HEK293 (cell line): Measurements from ENCODE around the gene QPCTL.

Experiments
- KLF16 ChIP-seq: fragments of 450-650 bp; formaldehyde crosslinking; IDR thresholded peaks from 2 replicates; pipeline ENCODE4 v1.5.1; 2017; ENCODE audit warnings: missing biosample characterization, missing genetic modification characterization
- KLF8 ChIP-seq: fragments of 450-650 bp; formaldehyde crosslinking; IDR thresholded peaks from 2 replicates; pipeline ENCODE4 v1.5.1; 2016; ENCODE audit warnings: missing biosample characterization, missing genetic modification characterization
- MZF1 ChIP-seq: fragments of 450-650 bp; formaldehyde crosslinking; IDR thresholded peaks from 2 replicates; pipeline ENCODE4 v1.5.1; 2017; ENCODE audit warnings: missing biosample characterization, missing genetic modification characterization, borderline replicate concordance
- SCRT1 ChIP-seq: fragments of 450-650 bp; formaldehyde crosslinking; IDR thresholded peaks from 2 replicates; pipeline ENCODE4 v1.5.1; 2016; ENCODE audit warnings: missing biosample characterization, missing genetic modification characterization, borderline replicate concordance
- YY2 ChIP-seq: fragments of 450-650 bp; formaldehyde crosslinking; IDR thresholded peaks from 2 replicates; pipeline ENCODE4 v1.5.1; 2016; ENCODE audit warnings: missing biosample characterization, missing genetic modification characterization
- ZBTB1 ChIP-seq: fragments of 450-650 bp; formaldehyde crosslinking; IDR thresholded peaks from 2 replicates; pipeline ENCODE4 v1.5.1; 2016; ENCODE audit warnings: missing biosample characterization, missing genetic modification characterization
- ZBTB20 ChIP-seq: fragments of 450-650 bp; formaldehyde crosslinking; IDR thresholded peaks from 2 replicates; pipeline ENCODE4 v1.5.1; 2016; ENCODE audit warnings: missing biosample characterization, missing genetic modification characterization
- ZFP69B ChIP-seq: fragments of 450-650 bp; formaldehyde crosslinking; IDR thresholded peaks from 2 replicates; pipeline ENCODE4 v1.5.1; 2016; ENCODE audit warnings: missing biosample characterization, missing genetic modification characterization
- ZNF2 ChIP-seq: fragments of 450-650 bp; formaldehyde crosslinking; IDR thresholded peaks from 2 replicates; pipeline ENCODE4 v1.5.1; 2016; ENCODE audit warnings: missing biosample characterization, missing genetic modification characterization
- ZNF239 ChIP-seq: fragments of 450-650 bp; formaldehyde crosslinking; IDR thresholded peaks from 2 replicates; pipeline ENCODE4 v1.5.1; 2016; ENCODE audit warnings: missing biosample characterization, missing genetic modification characterization
- ZNF311 ChIP-seq: fragments of 450-650 bp; formaldehyde crosslinking; IDR thresholded peaks from 2 replicates; pipeline ENCODE4 v1.5.1; 2017; ENCODE audit warnings: missing biosample characterization, missing genetic modification characterization, borderline replicate concordance
- ZNF404 ChIP-seq: fragments of 450-650 bp; formaldehyde crosslinking; IDR thresholded peaks from 2 replicates; pipeline ENCODE4 v1.5.1; 2017; ENCODE audit warnings: missing biosample characterization, missing genetic modification characterization
- ZNF433 ChIP-seq: fragments of 450-650 bp; formaldehyde crosslinking; IDR thresholded peaks from 2 replicates; pipeline ENCODE4 v1.5.1; 2016; ENCODE audit warnings: missing biosample characterization, missing genetic modification characterization, low read depth
- ZNF510 ChIP-seq: fragments of 450-650 bp; formaldehyde crosslinking; IDR thresholded peaks from 2 replicates; pipeline ENCODE4 v1.5.1; 2018; ENCODE audit warnings: mild to moderate bottlenecking, missing genetic modification characterization, missing biosample characterization; ENCODE audit not compliant: insufficient replicate concordance
- ZNF555 ChIP-seq: fragments of 450-650 bp; formaldehyde crosslinking; conservative IDR thresholded peaks from 2 replicates; pipeline ENCODE4 v1.5.1; 2017; ENCODE audit warnings: missing biosample characterization, mild to moderate bottlenecking, missing genetic modification characterization, inconsistent platforms
- ZSCAN16 ChIP-seq: fragments of 450-650 bp; formaldehyde crosslinking; IDR thresholded peaks from 2 replicates; pipeline ENCODE4 v1.5.1; 2016; ENCODE audit warnings: missing biosample characterization, missing genetic modification characterization
- TF ChIP-seq, protein P1 (sequence below): fragments of 450-650 bp; formaldehyde crosslinking; IDR thresholded peaks from 2 replicates; pipeline ENCODE4 v1.5.1; 2017; ENCODE audit warnings: missing biosample characterization, missing genetic modification characterization
- TF ChIP-seq, protein P2 (sequence below): fragments of 450-650 bp; formaldehyde crosslinking; IDR thresholded peaks from 2 replicates; pipeline ENCODE4 v1.5.1; 2016; ENCODE audit warnings: missing biosample characterization, missing genetic modification characterization
- TF ChIP-seq, protein P3 (sequence below): fragments of 450-650 bp; formaldehyde crosslinking; IDR thresholded peaks from 2 replicates; pipeline ENCODE4 v1.5.1; 2017; ENCODE audit warnings: missing biosample characterization, mild to moderate bottlenecking, missing genetic modification characterization, moderate library complexity
- TF ChIP-seq, protein P4 (sequence below): fragments of 450-650 bp; formaldehyde crosslinking; IDR thresholded peaks from 2 replicates; pipeline ENCODE4; 2016; ENCODE audit warnings: missing biosample characterization, missing genetic modification characterization
- TF ChIP-seq, protein P5 (sequence below): fragments of 450-650 bp; formaldehyde crosslinking; IDR thresholded peaks from 2 replicates; pipeline ENCODE4 v1.5.1; 2016; ENCODE audit warnings: missing biosample characterization, missing genetic modification characterization
- TF ChIP-seq, protein P6 (sequence below): fragments of 450-650 bp; formaldehyde crosslinking; conservative IDR thresholded peaks from 2 replicates; pipeline ENCODE4 v1.5.1; 2016; ENCODE audit warnings: low read depth, missing biosample characterization, missing genetic modification characterization
- TF ChIP-seq, protein P7 (sequence below): fragments of 450-650 bp; formaldehyde crosslinking; IDR thresholded peaks from 2 replicates; pipeline ENCODE4 v1.5.1; 2016; ENCODE audit warnings: missing biosample characterization, missing genetic modification characterization

Gene QPCTL

DNA sequence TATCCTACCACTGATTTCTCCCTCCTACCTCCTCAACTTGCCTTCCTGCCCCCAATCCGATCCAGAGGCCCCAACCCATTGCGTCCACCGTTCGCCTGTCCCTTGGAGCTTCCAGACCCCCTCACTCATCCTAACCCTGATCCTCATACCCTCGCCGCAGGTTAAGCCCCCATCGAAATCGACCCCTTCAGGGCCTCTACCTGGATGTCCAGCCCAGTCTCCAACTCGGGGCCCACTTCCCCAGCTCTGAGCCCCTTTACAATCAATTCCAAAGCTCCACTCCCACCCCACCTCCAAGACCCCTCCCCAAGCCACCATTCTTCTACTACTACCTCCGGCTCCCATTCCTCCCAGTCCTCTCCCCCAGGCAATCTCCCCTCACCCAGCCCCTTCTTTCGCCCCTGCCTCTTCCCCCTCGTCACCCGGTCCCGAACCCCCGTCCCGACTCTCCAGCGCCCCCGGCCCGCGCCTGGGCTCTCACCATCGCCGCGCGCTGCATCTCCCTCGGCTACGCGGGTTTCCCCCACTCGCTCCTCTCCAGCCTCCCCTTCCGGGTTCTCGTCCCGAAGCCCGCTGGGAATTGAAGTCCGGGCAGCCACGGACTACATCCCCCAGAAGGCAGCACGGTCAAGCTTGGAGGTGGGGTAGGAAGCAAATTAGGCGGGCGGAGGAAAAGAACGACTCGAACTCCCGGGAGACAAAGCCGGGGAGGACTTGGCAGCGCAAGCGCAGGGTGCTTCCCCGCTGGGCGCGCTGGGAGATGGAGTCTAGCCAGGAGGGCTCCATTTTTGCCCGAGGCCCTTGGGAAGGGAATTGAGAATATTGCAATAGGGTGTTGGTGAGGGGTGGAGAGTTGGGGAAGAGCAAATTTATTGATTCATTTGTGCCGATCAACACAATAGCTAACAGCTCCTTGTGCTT, 38.2 kb downstream of the QPCTL start, which contains the start of gene FBXO46 (continued):
- TF ChIP-seq, protein P1, sequence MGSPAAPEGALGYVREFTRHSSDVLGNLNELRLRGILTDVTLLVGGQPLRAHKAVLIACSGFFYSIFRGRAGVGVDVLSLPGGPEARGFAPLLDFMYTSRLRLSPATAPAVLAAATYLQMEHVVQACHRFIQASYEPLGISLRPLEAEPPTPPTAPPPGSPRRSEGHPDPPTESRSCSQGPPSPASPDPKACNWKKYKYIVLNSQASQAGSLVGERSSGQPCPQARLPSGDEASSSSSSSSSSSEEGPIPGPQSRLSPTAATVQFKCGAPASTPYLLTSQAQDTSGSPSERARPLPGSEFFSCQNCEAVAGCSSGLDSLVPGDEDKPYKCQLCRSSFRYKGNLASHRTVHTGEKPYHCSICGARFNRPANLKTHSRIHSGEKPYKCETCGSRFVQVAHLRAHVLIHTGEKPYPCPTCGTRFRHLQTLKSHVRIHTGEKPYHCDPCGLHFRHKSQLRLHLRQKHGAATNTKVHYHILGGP (tag by site-specific recombination): no peak
- TF ChIP-seq KLF16 (no peak; the same call in 1 of the 2 replicates), ZBTB1 (tag by site-specific recombination) (no peak), ZNF433 (tag by site-specific recombination) (no peak), SCRT1 (tag by site-specific recombination) (no peak), MZF1 (tag by site-specific recombination) (no peak), YY2 (peak; percentile 62; the same call in 1 of the 2 replicates), KLF8 (tag by site-specific recombination) (peak; percentile 77), ZFP69B (tag by site-specific recombination) (0 out of 2 replicates have a peak, but pooled peaks have one; percentile 37), ZNF510 (tag by site-specific recombination) (no peak), ZNF239 (tag by site-specific recombination) (no peak), ZNF555 (tag by site-specific recombination) (no peak), ZBTB20 (peak; percentile 93), ZNF404 (tag by site-specific recombination) (no peak), ZNF2 (no peak), ZSCAN16 (tag by site-specific recombination) (no peak; the same call in 1 of the 2 replicates), ZNF311 (tag by site-specific recombination) (no peak)
- TF ChIP-seq, protein P2, sequence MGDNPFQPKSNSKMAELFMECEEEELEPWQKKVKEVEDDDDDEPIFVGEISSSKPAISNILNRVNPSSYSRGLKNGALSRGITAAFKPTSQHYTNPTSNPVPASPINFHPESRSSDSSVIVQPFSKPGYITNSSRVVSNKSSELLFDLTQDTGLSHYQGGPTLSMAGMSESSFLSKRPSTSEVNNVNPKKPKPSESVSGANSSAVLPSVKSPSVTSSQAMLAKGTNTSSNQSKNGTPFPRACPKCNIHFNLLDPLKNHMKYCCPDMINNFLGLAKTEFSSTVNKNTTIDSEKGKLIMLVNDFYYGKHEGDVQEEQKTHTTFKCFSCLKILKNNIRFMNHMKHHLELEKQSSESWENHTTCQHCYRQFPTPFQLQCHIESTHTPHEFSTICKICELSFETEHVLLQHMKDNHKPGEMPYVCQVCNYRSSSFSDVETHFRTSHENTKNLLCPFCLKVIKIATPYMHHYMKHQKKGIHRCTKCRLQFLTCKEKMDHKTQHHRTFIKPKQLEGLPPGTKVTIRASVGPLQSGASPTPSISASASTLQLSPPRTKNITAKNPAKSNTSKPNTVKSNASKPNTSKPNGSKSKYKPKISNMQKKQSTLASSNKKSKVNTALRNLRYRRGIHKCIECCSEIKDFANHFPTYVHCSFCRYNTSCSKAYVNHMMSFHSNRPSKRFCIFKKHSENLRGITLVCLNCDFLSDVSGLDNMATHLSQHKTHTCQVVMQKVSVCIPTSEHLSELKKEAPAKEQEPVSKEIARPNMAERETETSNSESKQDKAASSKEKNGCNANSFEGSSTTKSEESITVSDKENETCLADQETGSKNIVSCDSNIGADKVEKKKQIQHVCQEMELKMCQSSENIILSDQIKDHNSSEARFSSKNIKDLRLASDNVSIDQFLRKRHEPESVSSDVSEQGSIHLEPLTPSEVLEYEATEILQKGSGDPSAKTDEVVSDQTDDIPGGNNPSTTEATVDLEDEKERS: no peak
- TF ChIP-seq, protein P3, sequence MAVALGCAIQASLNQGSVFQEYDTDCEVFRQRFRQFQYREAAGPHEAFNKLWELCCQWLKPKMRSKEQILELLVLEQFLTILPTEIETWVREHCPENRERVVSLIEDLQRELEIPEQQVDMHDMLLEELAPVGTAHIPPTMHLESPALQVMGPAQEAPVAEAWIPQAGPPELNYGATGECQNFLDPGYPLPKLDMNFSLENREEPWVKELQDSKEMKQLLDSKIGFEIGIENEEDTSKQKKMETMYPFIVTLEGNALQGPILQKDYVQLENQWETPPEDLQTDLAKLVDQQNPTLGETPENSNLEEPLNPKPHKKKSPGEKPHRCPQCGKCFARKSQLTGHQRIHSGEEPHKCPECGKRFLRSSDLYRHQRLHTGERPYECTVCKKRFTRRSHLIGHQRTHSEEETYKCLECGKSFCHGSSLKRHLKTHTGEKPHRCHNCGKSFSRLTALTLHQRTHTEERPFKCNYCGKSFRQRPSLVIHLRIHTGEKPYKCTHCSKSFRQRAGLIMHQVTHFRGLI: peak; percentile 47; the same call in 1 of the 2 replicates
- TF ChIP-seq, protein P4, sequence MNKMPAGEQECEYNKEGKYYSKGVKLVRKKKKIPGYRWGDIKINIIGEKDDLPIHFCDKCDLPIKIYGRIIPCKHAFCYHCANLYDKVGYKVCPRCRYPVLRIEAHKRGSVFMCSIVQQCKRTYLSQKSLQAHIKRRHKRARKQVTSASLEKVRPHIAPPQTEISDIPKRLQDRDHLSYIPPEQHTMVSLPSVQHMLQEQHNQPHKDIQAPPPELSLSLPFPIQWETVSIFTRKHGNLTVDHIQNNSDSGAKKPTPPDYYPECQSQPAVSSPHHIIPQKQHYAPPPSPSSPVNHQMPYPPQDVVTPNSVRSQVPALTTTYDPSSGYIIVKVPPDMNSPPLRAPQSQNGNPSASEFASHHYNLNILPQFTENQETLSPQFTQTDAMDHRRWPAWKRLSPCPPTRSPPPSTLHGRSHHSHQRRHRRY: no peak
- TF ChIP-seq, protein P5, sequence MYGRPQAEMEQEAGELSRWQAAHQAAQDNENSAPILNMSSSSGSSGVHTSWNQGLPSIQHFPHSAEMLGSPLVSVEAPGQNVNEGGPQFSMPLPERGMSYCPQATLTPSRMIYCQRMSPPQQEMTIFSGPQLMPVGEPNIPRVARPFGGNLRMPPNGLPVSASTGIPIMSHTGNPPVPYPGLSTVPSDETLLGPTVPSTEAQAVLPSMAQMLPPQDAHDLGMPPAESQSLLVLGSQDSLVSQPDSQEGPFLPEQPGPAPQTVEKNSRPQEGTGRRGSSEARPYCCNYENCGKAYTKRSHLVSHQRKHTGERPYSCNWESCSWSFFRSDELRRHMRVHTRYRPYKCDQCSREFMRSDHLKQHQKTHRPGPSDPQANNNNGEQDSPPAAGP (tag by site-specific recombination): no peak
- TF ChIP-seq, protein P6, sequence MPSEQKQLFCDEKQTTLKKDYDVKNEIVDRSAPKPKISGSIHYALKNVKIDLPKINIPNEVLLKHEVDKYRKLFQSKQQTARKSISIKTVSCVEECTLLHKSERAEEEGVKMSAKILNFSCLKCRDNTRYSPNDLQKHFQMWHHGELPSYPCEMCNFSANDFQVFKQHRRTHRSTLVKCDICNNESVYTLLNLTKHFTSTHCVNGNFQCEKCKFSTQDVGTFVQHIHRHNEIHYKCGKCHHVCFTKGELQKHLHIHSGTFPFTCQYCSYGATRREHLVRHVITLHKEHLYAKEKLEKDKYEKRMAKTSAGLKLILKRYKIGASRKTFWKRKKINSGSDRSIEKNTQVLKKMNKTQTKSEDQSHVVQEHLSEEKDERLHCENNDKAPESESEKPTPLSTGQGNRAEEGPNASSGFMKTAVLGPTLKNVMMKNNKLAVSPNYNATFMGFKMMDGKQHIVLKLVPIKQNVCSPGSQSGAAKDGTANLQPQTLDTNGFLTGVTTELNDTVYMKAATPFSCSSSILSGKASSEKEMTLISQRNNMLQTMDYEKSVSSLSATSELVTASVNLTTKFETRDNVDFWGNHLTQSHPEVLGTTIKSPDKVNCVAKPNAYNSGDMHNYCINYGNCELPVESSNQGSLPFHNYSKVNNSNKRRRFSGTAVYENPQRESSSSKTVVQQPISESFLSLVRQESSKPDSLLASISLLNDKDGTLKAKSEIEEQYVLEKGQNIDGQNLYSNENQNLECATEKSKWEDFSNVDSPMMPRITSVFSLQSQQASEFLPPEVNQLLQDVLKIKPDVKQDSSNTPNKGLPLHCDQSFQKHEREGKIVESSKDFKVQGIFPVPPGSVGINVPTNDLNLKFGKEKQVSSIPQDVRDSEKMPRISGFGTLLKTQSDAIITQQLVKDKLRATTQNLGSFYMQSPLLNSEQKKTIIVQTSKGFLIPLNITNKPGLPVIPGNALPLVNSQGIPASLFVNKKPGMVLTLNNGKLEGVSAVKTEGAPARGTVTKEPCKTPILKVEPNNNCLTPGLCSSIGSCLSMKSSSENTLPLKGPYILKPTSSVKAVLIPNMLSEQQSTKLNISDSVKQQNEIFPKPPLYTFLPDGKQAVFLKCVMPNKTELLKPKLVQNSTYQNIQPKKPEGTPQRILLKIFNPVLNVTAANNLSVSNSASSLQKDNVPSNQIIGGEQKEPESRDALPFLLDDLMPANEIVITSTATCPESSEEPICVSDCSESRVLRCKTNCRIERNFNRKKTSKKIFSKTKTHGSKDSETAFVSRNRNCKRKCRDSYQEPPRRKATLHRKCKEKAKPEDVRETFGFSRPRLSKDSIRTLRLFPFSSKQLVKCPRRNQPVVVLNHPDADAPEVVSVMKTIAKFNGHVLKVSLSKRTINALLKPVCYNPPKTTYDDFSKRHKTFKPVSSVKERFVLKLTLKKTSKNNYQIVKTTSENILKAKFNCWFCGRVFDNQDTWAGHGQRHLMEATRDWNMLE (tag by site-specific recombination): 0 out of 2 replicates have a peak, but pooled peaks have one; percentile 10
- TF ChIP-seq, protein P7, sequence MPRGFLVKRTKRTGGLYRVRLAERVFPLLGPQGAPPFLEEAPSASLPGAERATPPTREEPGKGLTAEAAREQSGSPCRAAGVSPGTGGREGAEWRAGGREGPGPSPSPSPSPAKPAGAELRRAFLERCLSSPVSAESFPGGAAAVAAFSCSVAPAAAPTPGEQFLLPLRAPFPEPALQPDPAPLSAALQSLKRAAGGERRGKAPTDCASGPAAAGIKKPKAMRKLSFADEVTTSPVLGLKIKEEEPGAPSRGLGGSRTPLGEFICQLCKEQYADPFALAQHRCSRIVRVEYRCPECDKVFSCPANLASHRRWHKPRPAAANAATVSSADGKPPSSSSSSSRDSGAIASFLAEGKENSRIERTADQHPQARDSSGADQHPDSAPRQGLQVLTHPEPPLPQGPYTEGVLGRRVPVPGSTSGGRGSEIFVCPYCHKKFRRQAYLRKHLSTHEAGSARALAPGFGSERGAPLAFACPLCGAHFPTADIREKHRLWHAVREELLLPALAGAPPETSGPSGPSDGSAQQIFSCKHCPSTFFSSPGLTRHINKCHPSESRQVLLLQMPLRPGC: no peak
